SK-N-SH (cell line): ENCODE results near the gene LRRC75A. TPM values are rescaled to one million over a fixed set of nuclear protein-coding genes. Genes with fewer than 3 reads are reported as not detected.
A peak's percentile ranks its signal among the peaks of the same experiment; 100 is the strongest.

Experiments
- CTCF ChIA-PET: fragments of 300-600, 350-600 bp; formaldehyde crosslinking; extraction: SDS; loops from one replicate; lab custom pipeline; 2021; lab: Yijun Ruan, JAX
- POLR2A ChIA-PET: fragments of 350-600 bp; sonication (Branson Sonifier 250); formaldehyde crosslinking; extraction: SDS; loops from one replicate; lab custom pipeline; 2020; ENCODE audit warnings: antibody characterized with exemption, inconsistent platforms; lab: Yijun Ruan, JAX
- DNase-seq: peaks from one replicate; pipeline ENCODE4 v3.0.0; 2012
- H2AFZ ChIP-seq: fragments of 200-600 bp; sonication (generic); 2 replicates; pipeline ENCODE4 v1.8.1; 2016; ENCODE audit warnings: antibody characterized with exemption, mild to moderate bottlenecking, low read depth
- H3F3A ChIP-seq: fragments of 200-600 bp; sonication (generic); replicated peaks from 2 replicates; pipeline ENCODE3; 2016; ENCODE audit warnings: antibody characterized with exemption, mild to moderate bottlenecking; ENCODE audit not compliant: insufficient read depth
- H3K27ac ChIP-seq, 2 experiments: fragments of 200-500 bp in 1 of 2; fragments of 200-600 bp in 1 of 2; sonication (Bioruptor generic) in 1 of 2; sonication (generic), shearing (Covaris generic) in 1 of 2; 2 replicates each; pipeline versions ENCODE4 v1.5.1 to v1.6.1; 2014 to 2016; ENCODE audit warnings: low read depth in 2 of 2, inconsistent platforms in 1 of 2, low read length in 1 of 2, mild to moderate bottlenecking in 1 of 2, mixed read lengths in 1 of 2
- H3K27me3 ChIP-seq: fragments of 200-600 bp; sonication (generic), shearing (Covaris generic); 2 replicates; pipeline ENCODE4 v1.6.1; 2016; ENCODE audit warnings: mixed run types; ENCODE audit not compliant: insufficient read depth
- H3K36me3 ChIP-seq, 2 experiments: fragments of 200-500 bp in 1 of 2; fragments of 200-600 bp in 1 of 2; sonication (Bioruptor generic) in 1 of 2; sonication (generic) in 1 of 2; replicated peaks in 1 of 2; 2 replicates each; pipeline versions ENCODE3 to v1.5.1; 2014 to 2016; ENCODE audit warnings: low read length in 1 of 2, mild to moderate bottlenecking in 1 of 2; ENCODE audit not compliant: insufficient read depth in 2 of 2, control insufficient read depth in 1 of 2
- H3K4me1 ChIP-seq, 2 experiments: fragments of 200-500 bp in 1 of 2; fragments of 200-600 bp in 1 of 2; sonication (Bioruptor generic) in 1 of 2; sonication (generic), shearing (Covaris generic) in 1 of 2; 2 replicates each; pipeline versions ENCODE4 v1.5.1 to v1.6.1; 2014 to 2016; ENCODE audit warnings: low read depth in 1 of 2, low read length in 1 of 2, mixed run types in 1 of 2; ENCODE audit not compliant: insufficient read depth in 2 of 2, control insufficient read depth in 1 of 2
- H3K4me2 ChIP-seq: fragments of 200-600 bp; sonication (generic), shearing (Covaris generic); 2 replicates; pipeline ENCODE4 v1.6.1; 2017; ENCODE audit warnings: mixed run types
- H3K4me3 ChIP-seq, 2 experiments: fragments of 200-500 bp in 1 of 2; fragments of 200-600 bp in 1 of 2; sonication (Bioruptor generic) in 1 of 2; sonication (generic), shearing (Covaris generic) in 1 of 2; 2 replicates each; pipeline versions ENCODE4 v1.5.1 to v1.8.1; 2014 to 2016; ENCODE audit warnings: low read depth in 2 of 2, inconsistent platforms in 1 of 2, low read length in 1 of 2, mild to moderate bottlenecking in 1 of 2, mixed read lengths in 1 of 2, moderate library complexity in 1 of 2
- H3K79me2 ChIP-seq: fragments of 200-600 bp; sonication (generic); 2 replicates; pipeline ENCODE4 v1.8.1; 2017; ENCODE audit warnings: mild to moderate bottlenecking; ENCODE audit not compliant: insufficient read depth
- H3K9ac ChIP-seq: fragments of 200-600 bp; sonication (generic); 2 replicates; pipeline ENCODE4 v1.6.1; 2017; ENCODE audit warnings: mixed run types
- H3K9me2 ChIP-seq: fragments of 200-600 bp; sonication (generic); 2 replicates; pipeline ENCODE4 v1.6.1; 2017; ENCODE audit warnings: mixed run types
- H3K9me3 ChIP-seq: fragments of 200-600 bp; sonication (generic); 2 replicates; pipeline ENCODE4 v1.6.1; 2017; ENCODE audit warnings: mixed run types, mild to moderate bottlenecking, moderate library complexity
- H4K20me1 ChIP-seq: fragments of 200-600 bp; sonication (generic); 2 replicates; pipeline ENCODE4 v1.6.1; 2017; ENCODE audit warnings: mild to moderate bottlenecking, mixed run types; ENCODE audit not compliant: insufficient read depth
- EP300 ChIP-seq, 2 experiments: IDR thresholded peaks; 2 replicates each; pipeline versions ENCODE4 v1.4.0 to v1.6.1; 2012; ENCODE audit warnings: borderline replicate concordance in 1 of 2, low read depth in 1 of 2, low read length in 1 of 2
- FOSL2 ChIP-seq: IDR thresholded peaks from 2 replicates; pipeline ENCODE4 v1.4.0; 2012; ENCODE audit warnings: low read depth, mild to moderate bottlenecking, moderate library complexity, borderline replicate concordance
- FOXJ3 ChIP-seq: sonication (generic); formaldehyde crosslinking; IDR thresholded peaks from 2 replicates; pipeline ENCODE4 v1.5.1; 2020; ENCODE audit warnings: mild to moderate bottlenecking, missing genetic modification reagents
- FOXM1 ChIP-seq: IDR thresholded peaks from 2 replicates; pipeline ENCODE4 v1.4.0; 2012; ENCODE audit warnings: low read depth, mild to moderate bottlenecking
- GABPA ChIP-seq: IDR thresholded peaks from 2 replicates; pipeline ENCODE4 v1.4.0; 2012; ENCODE audit warnings: low read depth, mild to moderate bottlenecking
- JUND ChIP-seq: IDR thresholded peaks from 2 replicates; pipeline ENCODE4 v1.4.0; 2012
- MEF2A ChIP-seq: IDR thresholded peaks from 2 replicates; pipeline ENCODE4 v1.4.0; 2012; ENCODE audit warnings: low read depth, borderline replicate concordance
- NFIC ChIP-seq: IDR thresholded peaks from 2 replicates; pipeline ENCODE4 v1.4.0; 2012; ENCODE audit warnings: borderline replicate concordance
- NRF1 ChIP-seq: IDR thresholded peaks from 2 replicates; pipeline ENCODE4 v1.6.1; 2012; ENCODE audit warnings: low read depth, mild to moderate bottlenecking, low read length
- PBX3 ChIP-seq: IDR thresholded peaks from 2 replicates; pipeline ENCODE4; 2012
- POLR2AphosphoS5 ChIP-seq: IDR thresholded peaks from 2 replicates; pipeline ENCODE4 v1.6.1; 2012; ENCODE audit warnings: low read depth, low read length
- RAD21 ChIP-seq: IDR thresholded peaks from 2 replicates; pipeline ENCODE4 v1.6.1; 2012; ENCODE audit warnings: mild to moderate bottlenecking, low read length
- RFX5 ChIP-seq: IDR thresholded peaks from 2 replicates; pipeline ENCODE4 v1.6.1; 2012; ENCODE audit warnings: mild to moderate bottlenecking, improper control_type of control experiment, low read length
- RXRA ChIP-seq: IDR thresholded peaks from 2 replicates; pipeline ENCODE4 v1.4.0; 2012; ENCODE audit warnings: low read depth, mild to moderate bottlenecking, borderline replicate concordance
- TAF1 ChIP-seq: IDR thresholded peaks from 2 replicates; pipeline ENCODE4 v1.6.1; 2012; ENCODE audit warnings: low read depth, mild to moderate bottlenecking, low read length, moderate library complexity, borderline replicate concordance
- TCF12 ChIP-seq: IDR thresholded peaks from 2 replicates; pipeline ENCODE4 v1.4.0; 2012
- TEAD4 ChIP-seq: IDR thresholded peaks from 2 replicates; pipeline ENCODE4 v1.4.0; 2012; ENCODE audit warnings: mild to moderate bottlenecking, borderline replicate concordance; ENCODE audit not compliant: insufficient read depth
- ZBTB33 ChIP-seq: IDR thresholded peaks from 2 replicates; pipeline ENCODE4 v1.4.0; 2012; ENCODE audit warnings: low read depth, borderline replicate concordance
- WGBS: methylation state at CpG from one replicate; pipeline ENCODE4 v1.1.6; 2017; ENCODE audit warnings: low lambda C conversion rate; 5-methylcytosine and 5-hydroxymethylcytosine counted together
- polyA plus RNA-seq, 3 experiments: library from polyadenylated mRNA; depleted of rRNA; stranded (reverse); fragments of >200 nt; gene quantifications; 2 replicates each; pipeline ENCODE4 v1.2.3, GENCODE V29; 2012
- TF ChIP-seq, protein P1 (sequence below): fragments of 150-350 bp; IDR thresholded peaks from 2 replicates; pipeline ENCODE4 v1.6.1; 2017; ENCODE audit warnings: antibody characterized with exemption, low read length, low read depth, borderline replicate concordance
- TF ChIP-seq, protein P2 (sequence below): IDR thresholded peaks from 2 replicates; pipeline ENCODE4 v1.6.1; 2012; ENCODE audit warnings: mild to moderate bottlenecking, low read depth, low read length, moderate library complexity

LRRC75A gene
- polyA plus RNA-seq, 1 of the 3 experiments (the other 2 are of a cell fraction): 1.2 TPM

GRCh38 chr17:16422416-16422815 lies 69.6 kb downstream of the LRRC75A start (continued):
- TF ChIP-seq MEF2A (no peak), FOXJ3 (CRISPR knock-in tag) (no peak), NRF1 (no peak), RFX5 (no peak)
- TF ChIP-seq, protein P1, sequence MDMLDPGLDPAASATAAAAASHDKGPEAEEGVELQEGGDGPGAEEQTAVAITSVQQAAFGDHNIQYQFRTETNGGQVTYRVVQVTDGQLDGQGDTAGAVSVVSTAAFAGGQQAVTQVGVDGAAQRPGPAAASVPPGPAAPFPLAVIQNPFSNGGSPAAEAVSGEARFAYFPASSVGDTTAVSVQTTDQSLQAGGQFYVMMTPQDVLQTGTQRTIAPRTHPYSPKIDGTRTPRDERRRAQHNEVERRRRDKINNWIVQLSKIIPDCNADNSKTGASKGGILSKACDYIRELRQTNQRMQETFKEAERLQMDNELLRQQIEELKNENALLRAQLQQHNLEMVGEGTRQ: no peak

DNA sequence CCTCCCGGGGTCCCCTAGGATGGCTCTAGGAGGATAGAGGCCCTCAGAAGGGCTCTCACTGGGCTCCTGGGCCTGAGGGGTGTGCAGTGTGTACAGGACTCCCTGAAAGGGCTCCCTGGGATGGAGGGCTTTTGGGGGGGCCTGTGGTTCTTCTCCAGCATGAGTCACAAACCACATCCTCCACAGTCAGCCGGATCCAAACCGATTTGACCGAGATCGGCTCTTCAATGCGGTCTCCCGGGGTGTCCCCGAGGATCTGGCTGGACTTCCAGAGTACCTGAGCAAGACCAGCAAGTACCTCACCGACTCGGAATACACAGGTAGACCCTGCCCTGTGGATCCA lies 72.1 kb downstream of the LRRC75A start:
- Histone ChIP-seq H3K9me3 (no peaks in the 10 kb centered on the region), H3K4me3 (no peak overlapping the region; a peak in 2 of 4 replicates), H3K27me3 (no peaks in the 10 kb centered on the region), H3K4me1 (peaks cover 26 to 35% of the 10 kb centered on the region in 2 experiments), H3K9ac (peak overlapping the region; percentile 65; the same call in 1 of the 2 replicates), H3F3A (peaks cover 34% of the 10 kb centered on the region), H3K27ac (peak overlapping the region; percentile 78 to 98), H3K79me2 (no peaks in the 10 kb centered on the region), H2AFZ (peak overlapping the region; percentile 77; the same call in 1 of the 2 replicates), H3K36me3 (no peaks in the 10 kb centered on the region), H3K9me2 (no peaks in the 10 kb centered on the region), H4K20me1 (no peaks in the 10 kb centered on the region), H3K4me2 (peak overlapping the region; percentile 83)
- TF ChIP-seq ZBTB33: 0 out of 2 replicates have a peak, but pooled peaks have one; percentile 49
- TF ChIP-seq PBX3: peak; percentile 62; the same call in 1 of the 2 replicates
- TF ChIP-seq TEAD4: 0 out of 2 replicates have a peak, but pooled peaks have one; percentile 51
- no peak for TF ChIP-seq RAD21
- peak; percentile 76 for TF ChIP-seq NFIC
- TF ChIP-seq FOSL2: peak; percentile 97
- peak; percentile 50; the same call in 1 of the 2 replicates for TF ChIP-seq TAF1
- 0 out of 2 replicates have a peak, but pooled peaks have one; percentile 28 for TF ChIP-seq GABPA
- TF ChIP-seq FOXM1: no peak
- TF ChIP-seq NRF1: no peak
- TF ChIP-seq, protein P2, sequence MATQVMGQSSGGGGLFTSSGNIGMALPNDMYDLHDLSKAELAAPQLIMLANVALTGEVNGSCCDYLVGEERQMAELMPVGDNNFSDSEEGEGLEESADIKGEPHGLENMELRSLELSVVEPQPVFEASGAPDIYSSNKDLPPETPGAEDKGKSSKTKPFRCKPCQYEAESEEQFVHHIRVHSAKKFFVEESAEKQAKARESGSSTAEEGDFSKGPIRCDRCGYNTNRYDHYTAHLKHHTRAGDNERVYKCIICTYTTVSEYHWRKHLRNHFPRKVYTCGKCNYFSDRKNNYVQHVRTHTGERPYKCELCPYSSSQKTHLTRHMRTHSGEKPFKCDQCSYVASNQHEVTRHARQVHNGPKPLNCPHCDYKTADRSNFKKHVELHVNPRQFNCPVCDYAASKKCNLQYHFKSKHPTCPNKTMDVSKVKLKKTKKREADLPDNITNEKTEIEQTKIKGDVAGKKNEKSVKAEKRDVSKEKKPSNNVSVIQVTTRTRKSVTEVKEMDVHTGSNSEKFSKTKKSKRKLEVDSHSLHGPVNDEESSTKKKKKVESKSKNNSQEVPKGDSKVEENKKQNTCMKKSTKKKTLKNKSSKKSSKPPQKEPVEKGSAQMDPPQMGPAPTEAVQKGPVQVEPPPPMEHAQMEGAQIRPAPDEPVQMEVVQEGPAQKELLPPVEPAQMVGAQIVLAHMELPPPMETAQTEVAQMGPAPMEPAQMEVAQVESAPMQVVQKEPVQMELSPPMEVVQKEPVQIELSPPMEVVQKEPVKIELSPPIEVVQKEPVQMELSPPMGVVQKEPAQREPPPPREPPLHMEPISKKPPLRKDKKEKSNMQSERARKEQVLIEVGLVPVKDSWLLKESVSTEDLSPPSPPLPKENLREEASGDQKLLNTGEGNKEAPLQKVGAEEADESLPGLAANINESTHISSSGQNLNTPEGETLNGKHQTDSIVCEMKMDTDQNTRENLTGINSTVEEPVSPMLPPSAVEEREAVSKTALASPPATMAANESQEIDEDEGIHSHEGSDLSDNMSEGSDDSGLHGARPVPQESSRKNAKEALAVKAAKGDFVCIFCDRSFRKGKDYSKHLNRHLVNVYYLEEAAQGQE: no peak
- peak; percentile 87 for TF ChIP-seq TCF12
- TF ChIP-seq EP300 (IDR thresholded peaks at IDR 0.05; ENCODE audit: borderline replicate concordance in 1 of 2, low read depth in 1 of 2, low read length in 1 of 2): peak in 1 of 2 experiments; percentile 89; a peak in 2 of 4 replicates
- TF ChIP-seq RXRA: peak; percentile 80; the same call in 1 of the 2 replicates
- peak; percentile 91; the same call in 1 of the 2 replicates for TF ChIP-seq JUND
- peak; percentile 48; the same call in 1 of the 2 replicates for TF ChIP-seq POLR2AphosphoS5
- no peak for TF ChIP-seq FOXJ3 (CRISPR knock-in tag)
- POLR2A ChIA-PET: interaction anchor here (1.5 kb wide), 1 partner anchor 19 kb away, joined by 9 read pairs; no protein-coding TSS in a partner anchor
- no peak for DNase-seq
- WGBS: 39% methylated on average over 9 of the region's 10 CpGs
- CTCF ChIA-PET: interaction anchor here (0.7 to 2.1 kb wide), 4 partner anchors 8 to 33 kb away, joined by 3 to 8 read pairs (median 4); no protein-coding TSS in a partner anchor
